Tibial artery (tissue), 4 donors: ENCODE data around the gene ERC2.

Source experiments
- DNase-seq, 2 donors: peaks; one replicate each; pipeline ENCODE4 v3.0.0-alpha.2; 2019
- H3K27ac ChIP-seq, 2 donors: fragments of 200-600 bp; sonication (generic) in 1 of 2; 1 replicate in 1 of 2; 2 replicates in 1 of 2; pipeline ENCODE4 v1.5.1; 2018 to 2019; ENCODE audit warnings: mild to moderate bottlenecking in 1 of 2
- H3K27me3 ChIP-seq, 2 donors: fragments of 200-600 bp; sonication (generic) in 1 of 2; one replicate each; pipeline versions ENCODE4 v1.5.1 to v1.6.0; 2016 to 2019
- H3K36me3 ChIP-seq, 3 donors: fragments of 200-600 bp; sonication (generic) in 2 of 3; one replicate each; pipeline ENCODE4 v1.5.1; 2016 to 2019; ENCODE audit warnings: mild to moderate bottlenecking in 2 of 3
- H3K4me1 ChIP-seq, 4 donors: fragments of 200-600 bp; sonication (generic) in 2 of 4; 1 replicate in 3 of 4; 2 replicates in 1 of 4; pipeline ENCODE4 v1.5.1; 2016 to 2019
- H3K4me3 ChIP-seq, 2 donors: fragments of 200-600 bp; sonication (generic) in 1 of 2; 1 replicate in 1 of 2; 2 replicates in 1 of 2; pipeline ENCODE4 v1.5.1; 2018 to 2019; ENCODE audit warnings: mild to moderate bottlenecking in 2 of 2
- H3K9me3 ChIP-seq, 3 donors: fragments of 200-600 bp; sonication (generic) in 1 of 3; one replicate each; pipeline ENCODE4 v1.5.1; 2016 to 2019
- CTCF ChIP-seq, 2 experiments: fragments of 200-600 bp in 1 of 2; fragments of 450-650 bp in 1 of 2; IDR thresholded peaks; one replicate each; pipeline ENCODE4 v1.5.1; 2017 to 2019; ENCODE audit warnings: antibody characterized with exemption in 2 of 2, mild to moderate bottlenecking in 1 of 2, moderate library complexity in 1 of 2
- intact Hi-C: fragments of 100-400 bp; cut with DNase I; formaldehyde crosslinking; loops from one replicate; pipeline ENCODE4 v1.15.0; 2023; ENCODE audit warnings: low total_unique reads

Gene ERC2

DNA sequence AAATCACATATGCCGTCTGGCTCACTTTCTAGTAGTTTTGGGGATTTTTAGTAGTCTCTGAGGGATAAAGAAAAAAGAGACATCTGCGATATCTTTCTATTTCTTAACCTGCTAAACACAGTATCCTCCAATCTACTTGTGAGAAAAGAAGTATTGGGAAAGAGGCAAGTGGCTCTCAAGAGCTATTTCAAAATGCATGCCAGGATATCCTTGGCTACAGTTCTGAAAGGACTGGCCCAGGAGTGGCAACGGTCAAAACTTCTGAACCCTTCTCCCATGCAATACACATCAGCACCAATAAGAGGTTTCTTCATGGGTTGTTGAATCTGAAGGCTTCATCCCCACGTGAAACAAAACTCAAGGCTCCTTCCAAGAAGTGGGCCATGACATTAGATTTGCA is 777.1 kb downstream of the ERC2 start:
- Histone ChIP-seq H3K9me3 (no peaks in the 10 kb centered on the region), H3K4me3 (no peak overlapping the region), H3K27me3 (peaks cover 0 to 5% of the 10 kb centered on the region in 2 donors), H3K36me3 (no peaks in the 10 kb centered on the region), H3K27ac (no peak overlapping the region), H3K4me1 (peaks cover 0 to 11% (median 6%) of the 10 kb centered on the region in 4 donors)
- DNase-seq, result no peak
- intact Hi-C loops, result no loop called here
- TF ChIP-seq CTCF (IDR thresholded peaks at IDR 0.05), result no peak

- no peak overlapping the region for H3K27ac ChIP-seq
- intact Hi-C loops, result no loop called here
- no peak for DNase-seq
- peaks cover 0 to 11% (median 6%) of the 10 kb centered on the region in 4 donors for H3K4me1 ChIP-seq
- H3K4me3 ChIP-seq, result no peak overlapping the region
- H3K9me3 ChIP-seq, result no peaks in the 10 kb centered on the region
- TF ChIP-seq CTCF (IDR thresholded peaks at IDR 0.05), result no peak
- H3K36me3 ChIP-seq, result no peaks in the 10 kb centered on the region
- H3K27me3 ChIP-seq, result peaks cover 0 to 5% of the 10 kb centered on the region in 2 donors
Measured at GRCh38 chr3:55690726-55691125, 777.5 kb downstream of the ERC2 start.

DNA sequence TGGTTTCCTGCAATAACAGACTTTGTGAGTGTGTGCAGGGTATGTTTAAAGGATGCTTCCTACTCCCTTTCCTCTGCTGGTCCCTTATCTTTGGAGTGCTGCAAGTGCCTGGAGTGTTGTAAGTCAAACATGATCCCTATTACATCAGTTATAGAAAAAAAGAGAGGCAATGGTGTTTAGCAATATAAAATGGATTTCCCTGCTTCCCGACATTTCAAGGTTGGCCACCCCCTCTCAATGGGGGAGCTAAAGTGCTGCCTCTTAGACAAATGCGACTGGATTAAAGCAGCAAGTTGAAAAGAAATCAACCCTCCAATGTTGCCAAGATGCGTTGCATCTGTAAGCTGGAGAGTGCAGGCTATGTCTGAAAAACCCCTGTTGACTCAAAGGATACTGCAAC is 778.1 kb downstream of the ERC2 start:
- Histone ChIP-seq H3K9me3 (no peaks in the 10 kb centered on the region), H3K27ac (no peak overlapping the region), H3K36me3 (no peaks in the 10 kb centered on the region), H3K27me3 (peaks cover 0 to 5% of the 10 kb centered on the region in 2 donors), H3K4me3 (no peak overlapping the region), H3K4me1 (peaks cover 0 to 11% (median 6%) of the 10 kb centered on the region in 4 donors)
- intact Hi-C loops, result no loop called here
- DNase-seq, result no peak
- TF ChIP-seq CTCF (IDR thresholded peaks at IDR 0.05), result no peak

- Histone ChIP-seq H3K36me3 (no peaks in the 10 kb centered on the region), H3K4me1 (peaks cover 0 to 11% (median 5%) of the 10 kb centered on the region in 4 donors), H3K4me3 (no peak overlapping the region), H3K27me3 (peaks cover 0 to 5% of the 10 kb centered on the region in 2 donors), H3K27ac (no peak overlapping the region), H3K9me3 (no peaks in the 10 kb centered on the region)
- intact Hi-C loops, result no loop called here
- no peak for DNase-seq
- TF ChIP-seq CTCF (IDR thresholded peaks at IDR 0.05), result no peak
Measured at GRCh38 chr3:55688154-55688553, 780.1 kb downstream of the ERC2 start.

GRCh38 chr3:55687526-55687925 is 780.7 kb downstream of the ERC2 start:
- Histone ChIP-seq H3K9me3 (no peaks in the 10 kb centered on the region), H3K27me3 (peaks cover 0 to 5% of the 10 kb centered on the region in 2 donors), H3K4me1 (peaks cover 0 to 5% (median under 1%) of the 10 kb centered on the region in 4 donors), H3K4me3 (no peak overlapping the region), H3K36me3 (no peaks in the 10 kb centered on the region), H3K27ac (no peak overlapping the region)
- DNase-seq, result no peak
- intact Hi-C loops, result no loop called here
- no peak for TF ChIP-seq CTCF (IDR thresholded peaks at IDR 0.05)
